CD4-positive, alpha-beta T cell treated with Interleukin-15 for 1 hour (primary cell): ENCODE measurements around the gene NFX1.

Source experiments
- DNase-seq: peaks from one replicate; pipeline ENCODE4 v3.0.0-alpha.2; 2020

NFX1 gene

DNA sequence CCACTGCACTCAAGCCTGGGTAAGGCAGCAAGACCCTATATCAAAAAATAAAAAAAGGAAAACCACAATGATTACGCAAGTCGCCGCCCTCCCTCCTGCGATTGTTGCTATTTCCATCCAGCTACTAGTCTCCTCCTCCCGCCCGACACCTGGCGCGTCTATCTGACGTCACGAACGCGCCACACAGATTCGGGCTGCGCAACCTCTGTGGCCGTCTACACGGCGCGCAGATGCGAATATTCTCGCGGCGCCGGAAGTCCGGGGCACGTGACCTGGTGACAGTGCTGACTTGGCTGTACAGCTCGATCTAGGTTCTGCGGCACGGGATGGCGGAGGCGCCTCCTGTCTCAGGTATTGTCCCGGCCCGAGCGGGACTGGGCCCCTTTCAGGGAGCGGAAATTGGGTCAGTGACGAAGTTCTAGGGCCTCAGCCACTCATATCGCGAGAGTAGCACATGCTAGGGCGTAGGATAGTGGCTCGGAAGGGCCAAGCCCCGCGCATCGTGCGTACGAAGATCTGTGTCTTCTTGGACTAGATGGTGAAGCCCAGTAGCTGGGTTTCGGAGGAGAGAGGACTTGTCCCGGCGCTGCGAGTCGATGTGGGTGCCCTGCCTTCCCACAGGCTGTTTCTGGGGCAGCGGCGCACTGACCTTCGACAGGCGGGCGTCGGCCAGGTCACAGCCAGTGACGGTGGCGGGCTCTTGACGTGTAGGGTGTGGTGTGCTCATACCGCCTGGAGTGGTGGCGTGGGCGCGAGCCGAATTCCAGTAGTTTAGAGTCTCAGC lies at the start of gene NFX1:
Gene NFX1, plus strand, starts transcription at position 270 of the 784 bp plus-strand sequence. Its CDS starts 57 bp downstream, at position 327.
- DNase-seq: peak; percentile 99

GRCh38 chr9:33241298-33241697 lies 49.0 kb upstream of the NFX1 start:
- DNase-seq: no peak

DNA sequence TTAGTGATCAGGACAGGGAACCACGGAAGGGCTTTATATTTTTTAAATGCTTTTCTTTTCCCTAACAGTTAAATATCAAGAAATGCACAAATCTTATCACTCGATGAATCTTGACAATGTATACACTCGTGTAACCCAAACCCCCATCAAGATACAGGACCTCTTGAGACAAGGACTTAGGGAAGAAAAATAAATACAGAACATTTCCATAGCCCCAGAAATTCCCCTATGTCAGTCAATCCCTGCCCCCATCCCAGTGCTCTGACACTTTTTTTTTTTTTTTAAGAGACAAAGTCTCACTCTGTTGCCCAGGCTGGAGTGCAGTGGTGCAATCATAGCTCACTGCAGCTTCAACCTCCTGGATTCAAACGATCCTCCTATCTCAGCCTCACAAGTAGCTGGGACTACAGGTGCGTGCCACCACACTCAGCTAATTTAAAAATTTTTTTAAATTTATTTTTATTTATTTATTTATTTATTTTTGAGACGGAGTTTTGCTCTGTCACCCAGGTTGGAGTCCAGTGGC lies 47.6 kb upstream of the NFX1 start:
- DNase-seq: no peak

DNA sequence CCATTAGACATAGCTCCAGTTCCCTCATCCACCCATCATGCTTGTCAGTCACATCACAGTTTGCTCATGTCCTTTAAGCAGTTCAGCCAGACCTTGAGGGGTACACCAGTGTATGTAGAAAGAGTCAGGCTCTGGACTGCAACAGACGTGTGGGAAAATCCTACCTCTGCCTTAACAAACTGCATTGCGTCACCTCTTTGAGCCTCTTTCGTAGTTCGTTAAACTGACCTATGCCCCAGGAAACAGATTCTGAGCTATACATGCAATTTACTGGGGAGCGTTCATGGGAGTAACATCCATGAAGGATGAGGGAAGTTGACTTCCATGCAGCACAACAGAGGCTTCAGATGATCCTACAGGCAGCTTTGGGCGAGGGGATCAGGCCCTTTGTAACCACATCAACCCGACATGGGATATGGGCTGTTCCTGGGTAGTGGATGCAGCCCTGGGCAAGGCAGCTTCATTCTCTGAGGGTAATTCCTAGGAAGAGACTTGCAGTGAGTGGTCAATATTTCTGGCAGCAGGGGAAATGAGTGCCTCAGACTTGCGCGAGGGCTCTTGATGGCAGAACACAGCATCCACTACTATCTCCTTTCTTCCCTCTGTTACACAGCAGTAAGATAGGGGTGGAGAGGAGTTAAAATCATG lies 46.1 kb upstream of the NFX1 start:
- DNase-seq: no peak

DNA sequence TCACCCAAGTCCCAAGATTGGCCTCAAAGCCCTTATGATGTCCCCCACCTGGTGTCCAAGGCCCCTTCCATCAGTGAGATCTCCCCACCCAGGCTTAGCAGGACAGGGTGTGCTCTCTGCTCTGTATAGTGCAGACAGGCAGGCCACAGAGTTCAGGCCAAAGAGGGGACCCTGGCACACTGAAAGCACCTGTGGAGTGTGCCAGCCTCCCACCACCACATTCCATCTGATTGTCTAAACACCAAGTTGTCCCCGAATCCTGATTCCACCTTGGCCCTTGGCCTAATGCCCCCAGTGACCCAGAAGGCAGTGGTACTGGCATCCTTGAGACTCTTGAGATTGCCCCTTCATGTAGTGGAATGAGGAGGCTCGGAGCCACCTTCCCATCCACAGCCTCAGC lies 45.0 kb upstream of the NFX1 start:
- DNase-seq: no peak

GRCh38 chr9:33246269-33246860 lies 44.0 kb upstream of the NFX1 start:
- no peak for DNase-seq

DNA sequence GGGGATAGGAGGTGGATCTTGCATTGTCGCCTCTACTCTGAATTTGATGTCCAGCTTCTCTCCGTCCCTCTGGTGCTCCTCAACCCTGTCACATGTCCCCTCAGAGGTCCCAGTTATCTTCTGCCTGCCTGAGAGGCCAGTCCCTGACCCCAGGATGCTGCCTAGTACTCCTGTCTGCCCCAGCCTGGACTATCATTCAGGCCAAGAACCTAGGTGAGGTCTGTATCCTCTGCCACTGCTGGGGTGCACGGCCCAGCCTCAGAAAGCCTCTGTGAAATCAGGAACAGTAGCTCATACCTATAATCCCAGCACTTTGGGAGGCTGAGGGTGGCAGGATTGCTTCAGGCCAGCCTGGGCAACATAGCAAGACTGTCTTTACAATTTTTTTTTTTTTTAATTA lies 41.7 kb upstream of the NFX1 start:
- no peak for DNase-seq

DNA sequence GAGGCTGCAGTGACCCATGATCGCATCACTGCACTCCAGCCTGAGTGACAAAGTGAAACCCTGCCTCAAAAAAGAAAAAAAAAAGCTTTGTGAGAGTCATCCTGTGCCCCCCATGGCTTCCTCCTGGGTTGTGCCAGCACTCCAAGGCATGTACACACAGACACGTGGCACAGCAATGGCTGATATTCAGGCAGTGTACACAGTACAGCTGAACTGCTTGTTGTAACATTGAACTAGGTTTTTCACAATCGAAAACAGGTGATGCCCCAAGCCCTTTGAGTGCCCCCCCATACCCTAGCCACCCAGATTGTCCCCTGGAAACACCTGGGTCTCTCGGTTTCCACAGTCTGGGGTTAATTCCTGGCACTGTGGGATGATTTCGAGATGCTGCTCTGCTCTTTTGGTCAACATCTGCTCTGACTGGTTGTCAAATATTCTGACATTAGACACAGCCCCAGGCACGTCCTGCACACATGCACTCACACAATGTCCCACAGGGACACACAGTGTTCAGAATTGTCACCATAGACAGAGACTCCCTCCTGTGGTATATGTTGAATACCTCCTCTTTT lies 41.1 kb upstream of the NFX1 start:
- no peak for DNase-seq

- DNase-seq: no peak
Measured at GRCh38 chr9:33249983-33250382, 40.3 kb upstream of the NFX1 start.

GRCh38 chr9:33250458-33250995 lies 39.8 kb upstream of the NFX1 start:
- DNase-seq: no peak

DNA sequence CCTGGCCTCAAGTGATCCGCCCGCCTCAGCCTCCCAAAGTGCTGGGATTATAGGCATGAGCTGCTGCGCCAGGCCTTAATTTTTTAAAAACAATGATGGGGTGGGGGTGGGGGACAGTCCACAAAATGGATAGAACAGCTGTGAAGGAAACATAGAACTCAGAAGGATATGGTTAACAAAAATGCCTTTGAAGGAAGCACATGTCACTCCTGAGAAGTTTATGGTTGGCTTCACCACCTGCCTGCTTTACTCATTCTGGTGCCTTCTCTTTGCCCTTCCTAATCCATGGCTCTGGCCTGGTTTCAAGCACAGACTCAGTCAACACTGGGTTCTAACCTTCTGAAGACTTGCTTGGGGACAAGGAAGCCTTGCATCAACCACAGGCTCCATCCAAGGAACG lies 36.1 kb upstream of the NFX1 start:
- no peak for DNase-seq

DNA sequence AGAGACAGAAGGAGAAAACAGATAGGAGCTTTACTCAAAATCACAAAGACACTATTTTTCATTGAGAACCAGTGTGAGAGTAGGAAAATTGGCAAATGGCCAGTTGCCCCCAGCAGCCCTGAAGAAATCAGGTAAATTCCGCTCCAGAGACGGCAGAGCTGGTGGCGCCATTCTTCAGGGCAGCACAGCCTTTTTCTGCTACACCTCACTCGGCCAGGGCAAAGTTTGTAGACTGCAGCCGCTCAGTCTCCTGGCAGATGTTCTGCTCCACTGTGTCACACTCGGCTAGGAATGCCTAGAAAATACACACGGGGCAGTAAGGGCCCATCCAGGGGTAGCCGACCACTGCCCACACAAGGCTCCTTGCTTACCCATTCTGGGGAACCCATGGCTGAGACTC lies 35.3 kb upstream of the NFX1 start:
- DNase-seq: no peak

GRCh38 chr9:33255471-33255870 lies 34.8 kb upstream of the NFX1 start:
- DNase-seq: no peak

GRCh38 chr9:33256236-33256635 lies 34.1 kb upstream of the NFX1 start:
- no peak for DNase-seq

- DNase-seq: no peak
Measured at GRCh38 chr9:33257276-33257675, 33.0 kb upstream of the NFX1 start.

DNA sequence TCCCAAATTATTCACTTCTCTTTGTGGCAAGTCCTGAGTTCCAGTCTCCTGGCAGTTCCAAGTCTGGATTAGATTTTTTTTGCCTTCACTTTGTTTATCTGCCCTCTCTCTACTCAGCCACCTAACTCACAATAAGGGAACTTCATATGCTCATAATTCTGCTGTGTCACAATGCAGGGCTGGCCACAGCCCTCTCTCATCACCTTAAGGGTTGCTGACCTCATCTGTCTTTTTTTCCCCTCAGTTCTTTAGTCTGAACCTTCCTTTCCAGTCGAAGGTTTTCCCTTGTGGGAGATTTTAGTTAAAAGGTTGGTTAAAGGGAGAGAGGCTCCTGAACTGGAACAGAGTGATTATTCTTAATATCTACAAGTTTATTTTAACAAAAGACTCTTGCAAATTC lies 29.9 kb upstream of the NFX1 start:
- no peak for DNase-seq

GRCh38 chr9:33263131-33264002 lies 26.9 kb upstream of the NFX1 start:
- DNase-seq: no peak

DNA sequence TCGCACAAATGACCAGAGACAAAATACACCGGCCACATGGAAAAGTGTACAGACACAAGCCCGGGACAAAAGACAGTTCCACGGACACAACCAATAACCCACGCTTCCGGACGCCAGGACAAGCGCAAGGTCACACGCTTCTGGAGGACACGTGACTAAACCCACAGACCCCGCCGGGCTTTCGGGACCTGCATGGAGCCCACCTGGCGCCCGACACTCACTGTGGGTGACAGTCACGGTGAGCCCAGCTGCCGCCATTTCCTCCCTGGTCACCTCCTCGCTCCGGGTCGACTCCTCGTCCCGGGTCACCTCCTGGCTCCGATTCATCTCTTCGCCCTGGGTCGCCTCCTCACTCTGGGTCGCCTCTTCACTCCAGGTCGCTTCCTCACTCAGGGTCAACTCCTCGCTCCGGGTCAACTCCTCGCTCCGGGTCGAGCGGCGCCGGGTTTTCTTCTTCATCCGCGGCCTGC lies 26.3 kb upstream of the NFX1 start:
- DNase-seq: peak; percentile 25

DNA sequence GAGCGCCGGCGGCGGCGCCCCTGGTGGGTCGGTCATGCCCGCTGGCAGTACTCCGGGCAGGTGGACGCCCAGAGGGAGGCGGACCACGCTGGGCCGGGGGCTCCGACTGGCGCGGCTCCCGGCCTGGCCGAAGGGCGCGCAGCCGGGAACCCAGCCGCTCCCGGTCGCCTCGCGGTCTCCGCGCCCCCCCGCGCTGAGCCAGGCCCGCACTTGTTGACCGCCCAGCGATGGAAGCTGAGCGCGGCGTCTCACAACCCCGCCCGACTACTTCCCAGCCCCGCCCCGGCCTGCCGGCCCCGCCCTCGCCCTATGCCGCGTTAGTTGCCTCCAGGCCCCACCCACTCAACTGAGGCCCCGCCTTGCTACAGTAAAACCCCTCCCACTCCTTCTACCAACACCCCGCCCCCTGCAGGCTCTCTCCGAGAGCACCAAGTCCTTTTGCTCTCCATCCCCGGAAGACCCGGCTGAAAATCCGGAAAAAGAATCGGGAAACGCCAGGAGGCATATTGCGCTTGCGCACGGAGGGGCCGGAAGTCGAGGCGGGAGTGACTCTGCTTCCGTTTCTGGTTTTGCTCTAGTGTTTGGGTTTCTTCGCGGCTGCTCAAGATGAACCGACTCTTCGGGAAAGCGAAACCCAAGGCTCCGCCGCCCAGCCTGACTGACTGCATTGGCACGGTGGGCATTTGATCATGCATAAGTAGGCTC lies 25.7 kb upstream of the NFX1 start, which contains the start of the genes BAG1 and CHMP5:
Gene BAG1, minus strand, starts transcription at position 236 of the 705 bp plus-strand sequence.
Gene CHMP5, plus strand, starts transcription at position 577 of the 705 bp plus-strand sequence. Its CDS starts 30 bp downstream, at position 607.
- DNase-seq: peak; percentile 99

GRCh38 chr9:33265211-33265865 lies 25.0 kb upstream of the NFX1 start:
- no peak for DNase-seq
